ENCODE results near the gene KDM2A.

The KDM2A gene

DNA sequence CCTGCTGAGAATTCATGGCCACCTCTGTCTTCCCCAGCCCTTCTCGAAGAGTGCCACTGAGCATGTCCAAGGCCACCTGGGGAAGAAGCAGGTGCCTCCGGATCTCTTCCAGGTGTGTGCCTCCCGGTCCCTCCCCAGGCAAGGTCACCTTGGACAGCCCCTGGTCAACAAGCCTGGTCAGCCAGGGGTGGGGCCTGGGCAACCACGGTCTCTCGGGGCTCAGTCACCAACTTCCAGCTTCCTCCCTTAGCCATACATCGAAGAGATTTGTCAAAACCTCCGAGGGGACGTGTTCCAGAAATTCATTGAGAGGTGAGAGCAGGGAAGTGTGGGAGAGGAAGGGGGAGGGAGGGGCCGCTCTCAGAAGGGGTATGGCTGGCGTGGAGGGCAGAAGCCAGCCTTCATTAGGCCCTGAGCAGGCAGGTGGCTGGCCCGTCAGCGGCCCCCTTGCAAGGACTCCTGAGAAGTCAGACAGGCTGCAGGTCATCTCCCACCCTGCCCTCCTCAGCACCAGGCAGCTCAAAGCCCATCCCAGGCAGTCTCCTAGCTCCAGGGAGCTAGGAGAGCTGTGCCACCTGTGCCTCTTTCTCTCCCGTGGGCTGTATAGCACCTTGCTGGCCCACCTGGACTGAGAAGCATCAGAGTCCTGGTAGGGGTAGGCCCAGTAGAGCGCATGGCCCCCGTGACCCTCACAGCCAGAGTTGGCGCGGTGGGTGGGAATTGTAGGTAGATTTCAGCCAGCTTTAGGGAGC is 160.7 kb downstream of the KDM2A start:
- no peak for FAIRE-seq
- TF ChIP-seq, protein P1, sequence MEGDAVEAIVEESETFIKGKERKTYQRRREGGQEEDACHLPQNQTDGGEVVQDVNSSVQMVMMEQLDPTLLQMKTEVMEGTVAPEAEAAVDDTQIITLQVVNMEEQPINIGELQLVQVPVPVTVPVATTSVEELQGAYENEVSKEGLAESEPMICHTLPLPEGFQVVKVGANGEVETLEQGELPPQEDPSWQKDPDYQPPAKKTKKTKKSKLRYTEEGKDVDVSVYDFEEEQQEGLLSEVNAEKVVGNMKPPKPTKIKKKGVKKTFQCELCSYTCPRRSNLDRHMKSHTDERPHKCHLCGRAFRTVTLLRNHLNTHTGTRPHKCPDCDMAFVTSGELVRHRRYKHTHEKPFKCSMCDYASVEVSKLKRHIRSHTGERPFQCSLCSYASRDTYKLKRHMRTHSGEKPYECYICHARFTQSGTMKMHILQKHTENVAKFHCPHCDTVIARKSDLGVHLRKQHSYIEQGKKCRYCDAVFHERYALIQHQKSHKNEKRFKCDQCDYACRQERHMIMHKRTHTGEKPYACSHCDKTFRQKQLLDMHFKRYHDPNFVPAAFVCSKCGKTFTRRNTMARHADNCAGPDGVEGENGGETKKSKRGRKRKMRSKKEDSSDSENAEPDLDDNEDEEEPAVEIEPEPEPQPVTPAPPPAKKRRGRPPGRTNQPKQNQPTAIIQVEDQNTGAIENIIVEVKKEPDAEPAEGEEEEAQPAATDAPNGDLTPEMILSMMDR (IDR thresholded peaks at IDR 0.05; ENCODE audit: insufficient read depth, missing control alignments), result no peak
- DNase-seq (ENCODE audit: insufficient read length, low spot score), result no peak

DNA sequence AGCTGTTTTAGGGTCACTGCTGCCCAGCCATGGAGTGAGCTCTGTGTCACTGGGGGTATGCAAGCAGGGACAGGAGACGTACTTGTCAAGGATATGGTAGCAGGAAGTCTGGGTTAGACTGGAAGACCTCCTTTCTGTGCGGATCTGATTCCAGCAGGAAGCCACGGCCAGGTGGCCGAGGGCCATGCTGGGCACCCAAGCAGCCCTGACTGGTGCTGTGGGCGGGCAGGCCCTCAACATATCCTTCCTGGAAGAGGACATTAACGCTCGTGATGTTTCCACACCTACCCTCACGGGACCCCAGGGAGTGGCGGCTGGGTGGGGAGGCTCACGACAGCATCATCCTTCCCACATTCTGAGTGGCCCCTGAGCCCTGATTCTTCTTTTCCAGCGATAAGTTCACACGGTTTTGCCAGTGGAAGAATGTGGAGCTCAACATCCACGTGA is 161.3 kb downstream of the KDM2A start:
- TF ChIP-seq, protein P1 (IDR thresholded peaks at IDR 0.05; ENCODE audit: insufficient read depth, missing control alignments), result no peak
- no peak for DNase-seq (ENCODE audit: insufficient read length, low spot score)
- FAIRE-seq, result no peak

DNA sequence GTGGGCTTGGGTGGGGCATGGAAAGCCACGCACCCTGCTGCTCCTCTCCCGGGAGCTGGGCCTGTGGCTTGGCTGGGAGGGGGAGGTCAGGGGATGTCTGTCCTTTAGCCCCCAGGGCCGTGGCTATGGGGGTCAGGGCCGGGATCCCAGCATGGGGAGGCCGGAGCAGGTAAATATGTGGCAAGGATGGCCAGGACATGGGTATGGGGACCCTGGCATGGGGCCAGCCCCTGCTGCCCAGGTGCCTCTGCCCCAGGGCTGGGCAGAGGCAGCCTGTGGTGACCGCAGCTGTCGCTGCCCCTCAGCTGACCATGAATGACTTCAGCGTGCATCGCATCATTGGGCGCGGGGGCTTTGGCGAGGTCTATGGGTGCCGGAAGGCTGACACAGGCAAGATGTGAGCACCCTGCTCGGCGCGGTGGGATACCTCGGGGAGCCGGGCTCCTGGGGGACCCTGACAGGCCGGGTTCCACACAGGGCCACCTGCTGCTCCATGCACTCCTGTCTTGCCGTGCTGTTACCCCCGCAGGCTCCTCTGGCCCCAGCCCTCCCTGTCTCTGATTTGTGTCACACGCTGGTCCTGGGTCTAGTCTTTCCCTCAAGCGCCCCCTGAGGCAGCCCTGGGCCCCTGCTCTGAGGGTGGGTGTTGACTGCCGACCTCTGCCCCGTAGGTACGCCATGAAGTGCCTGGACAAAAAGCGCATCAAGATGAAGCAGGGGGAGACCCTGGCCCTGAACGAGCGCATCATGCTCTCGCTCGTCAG is 161.9 kb downstream of the KDM2A start:
- TF ChIP-seq, protein P1 (IDR thresholded peaks at IDR 0.05; ENCODE audit: insufficient read depth, missing control alignments), result no peak
- DNase-seq (ENCODE audit: insufficient read length, low spot score), result no peak

DNA sequence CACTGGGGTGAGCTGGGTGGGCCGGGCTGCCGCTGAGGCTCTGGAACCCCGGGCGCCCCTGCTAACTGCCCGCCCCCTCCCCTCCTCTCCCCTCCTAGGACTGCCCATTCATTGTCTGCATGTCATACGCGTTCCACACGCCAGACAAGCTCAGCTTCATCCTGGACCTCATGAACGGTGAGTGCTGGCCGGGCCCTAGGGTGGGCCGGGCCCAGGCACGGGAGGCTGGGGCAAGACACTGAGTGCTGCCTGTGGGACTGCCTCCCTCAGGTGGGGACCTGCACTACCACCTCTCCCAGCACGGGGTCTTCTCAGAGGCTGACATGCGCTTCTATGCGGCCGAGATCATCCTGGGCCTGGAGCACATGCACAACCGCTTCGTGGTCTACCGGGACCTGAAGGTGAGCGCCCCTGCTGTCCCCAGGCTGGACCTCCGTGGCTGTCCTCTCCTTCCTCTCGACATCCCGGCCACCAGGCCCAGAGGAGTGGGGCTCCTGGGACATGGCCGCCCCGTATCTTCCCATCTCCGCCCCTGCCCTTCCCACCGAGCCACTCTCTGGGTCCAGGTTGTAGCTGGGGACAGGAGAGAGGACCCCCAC is 162.6 kb downstream of the KDM2A start:
- TF ChIP-seq, protein P1 (IDR thresholded peaks at IDR 0.05; ENCODE audit: insufficient read depth, missing control alignments), result no peak
- no peak for DNase-seq (ENCODE audit: insufficient read length, low spot score)
- no peak for FAIRE-seq

More for the DNA sequence above, 161.9 kb downstream of the KDM2A start:
- no peak for FAIRE-seq

GRCh38 chr11:67282155-67282875 is 163.3 kb downstream of the KDM2A start:
- TF ChIP-seq, protein P1 (IDR thresholded peaks at IDR 0.05; ENCODE audit: insufficient read depth, missing control alignments), result no peak
- DNase-seq (ENCODE audit: insufficient read length, low spot score), result no peak
- FAIRE-seq, result no peak

GRCh38 chr11:67282876-67283371 is 163.9 kb downstream of the KDM2A start:
- no peak for FAIRE-seq
- DNase-seq (ENCODE audit: insufficient read length, low spot score), result no peak
- TF ChIP-seq, protein P1 (IDR thresholded peaks at IDR 0.05; ENCODE audit: insufficient read depth, missing control alignments), result no peak

Data from D721Med (cell line).